SK-N-SH (cell line): ENCODE results near the gene FMO3. TPM values are rescaled to one million over a fixed set of nuclear protein-coding genes. Genes with fewer than 3 reads are reported as not detected.

Experiments
- CTCF ChIA-PET: fragments of 300-600, 350-600 bp; formaldehyde crosslinking; extraction: SDS; loops from one replicate; lab custom pipeline; 2021; lab: Yijun Ruan, JAX
- POLR2A ChIA-PET: fragments of 350-600 bp; sonication (Branson Sonifier 250); formaldehyde crosslinking; extraction: SDS; loops from one replicate; lab custom pipeline; 2020; ENCODE audit warnings: antibody characterized with exemption, inconsistent platforms; lab: Yijun Ruan, JAX
- DNase-seq: peaks from one replicate; pipeline ENCODE4 v3.0.0; 2012
- H2AFZ ChIP-seq: fragments of 200-600 bp; sonication (generic); 2 replicates; pipeline ENCODE4 v1.8.1; 2016; ENCODE audit warnings: antibody characterized with exemption, mild to moderate bottlenecking, low read depth
- H3F3A ChIP-seq: fragments of 200-600 bp; sonication (generic); replicated peaks from 2 replicates; pipeline ENCODE3; 2016; ENCODE audit warnings: antibody characterized with exemption, mild to moderate bottlenecking; ENCODE audit not compliant: insufficient read depth
- H3K27ac ChIP-seq, 2 experiments: fragments of 200-500 bp in 1 of 2; fragments of 200-600 bp in 1 of 2; sonication (Bioruptor generic) in 1 of 2; sonication (generic), shearing (Covaris generic) in 1 of 2; 2 replicates each; pipeline versions ENCODE4 v1.5.1 to v1.6.1; 2014 to 2016; ENCODE audit warnings: low read depth in 2 of 2, inconsistent platforms in 1 of 2, low read length in 1 of 2, mild to moderate bottlenecking in 1 of 2, mixed read lengths in 1 of 2
- H3K27me3 ChIP-seq: fragments of 200-600 bp; sonication (generic), shearing (Covaris generic); 2 replicates; pipeline ENCODE4 v1.6.1; 2016; ENCODE audit warnings: mixed run types; ENCODE audit not compliant: insufficient read depth
- H3K36me3 ChIP-seq, 2 experiments: fragments of 200-500 bp in 1 of 2; fragments of 200-600 bp in 1 of 2; sonication (Bioruptor generic) in 1 of 2; sonication (generic) in 1 of 2; replicated peaks in 1 of 2; 2 replicates each; pipeline versions ENCODE3 to v1.5.1; 2014 to 2016; ENCODE audit warnings: low read length in 1 of 2, mild to moderate bottlenecking in 1 of 2; ENCODE audit not compliant: insufficient read depth in 2 of 2, control insufficient read depth in 1 of 2
- H3K4me1 ChIP-seq, 2 experiments: fragments of 200-500 bp in 1 of 2; fragments of 200-600 bp in 1 of 2; sonication (Bioruptor generic) in 1 of 2; sonication (generic), shearing (Covaris generic) in 1 of 2; 2 replicates each; pipeline versions ENCODE4 v1.5.1 to v1.6.1; 2014 to 2016; ENCODE audit warnings: low read depth in 1 of 2, low read length in 1 of 2, mixed run types in 1 of 2; ENCODE audit not compliant: insufficient read depth in 2 of 2, control insufficient read depth in 1 of 2
- H3K4me2 ChIP-seq: fragments of 200-600 bp; sonication (generic), shearing (Covaris generic); 2 replicates; pipeline ENCODE4 v1.6.1; 2017; ENCODE audit warnings: mixed run types
- H3K4me3 ChIP-seq, 2 experiments: fragments of 200-500 bp in 1 of 2; fragments of 200-600 bp in 1 of 2; sonication (Bioruptor generic) in 1 of 2; sonication (generic), shearing (Covaris generic) in 1 of 2; 2 replicates each; pipeline versions ENCODE4 v1.5.1 to v1.8.1; 2014 to 2016; ENCODE audit warnings: low read depth in 2 of 2, inconsistent platforms in 1 of 2, low read length in 1 of 2, mild to moderate bottlenecking in 1 of 2, mixed read lengths in 1 of 2, moderate library complexity in 1 of 2
- H3K79me2 ChIP-seq: fragments of 200-600 bp; sonication (generic); 2 replicates; pipeline ENCODE4 v1.8.1; 2017; ENCODE audit warnings: mild to moderate bottlenecking; ENCODE audit not compliant: insufficient read depth
- H3K9ac ChIP-seq: fragments of 200-600 bp; sonication (generic); 2 replicates; pipeline ENCODE4 v1.6.1; 2017; ENCODE audit warnings: mixed run types
- H3K9me2 ChIP-seq: fragments of 200-600 bp; sonication (generic); 2 replicates; pipeline ENCODE4 v1.6.1; 2017; ENCODE audit warnings: mixed run types
- H3K9me3 ChIP-seq: fragments of 200-600 bp; sonication (generic); 2 replicates; pipeline ENCODE4 v1.6.1; 2017; ENCODE audit warnings: mixed run types, mild to moderate bottlenecking, moderate library complexity
- H4K20me1 ChIP-seq: fragments of 200-600 bp; sonication (generic); 2 replicates; pipeline ENCODE4 v1.6.1; 2017; ENCODE audit warnings: mild to moderate bottlenecking, mixed run types; ENCODE audit not compliant: insufficient read depth
- CHD2 ChIP-seq: fragments of 150-350 bp; IDR thresholded peaks from 2 replicates; pipeline ENCODE4 v1.6.1; 2018; ENCODE audit warnings: low read length; ENCODE audit not compliant: partially characterized antibody
- EZH2phosphoT487 ChIP-seq: fragments of 200-600 bp; sonication (generic); IDR thresholded peaks from 2 replicates; pipeline ENCODE4 v1.6.1; 2017; ENCODE audit warnings: low read depth, mixed run types, mild to moderate bottlenecking, antibody characterized with exemption, moderate library complexity, borderline replicate concordance
- GABPA ChIP-seq: IDR thresholded peaks from 2 replicates; pipeline ENCODE4 v1.4.0; 2012; ENCODE audit warnings: low read depth, mild to moderate bottlenecking
- MXI1 ChIP-seq: IDR thresholded peaks from 2 replicates; pipeline ENCODE4 v1.6.1; 2012; ENCODE audit warnings: mild to moderate bottlenecking, low read depth, low read length, improper control_type of control experiment
- NRF1 ChIP-seq: IDR thresholded peaks from 2 replicates; pipeline ENCODE4 v1.6.1; 2012; ENCODE audit warnings: low read depth, mild to moderate bottlenecking, low read length
- POLR2AphosphoS5 ChIP-seq: IDR thresholded peaks from 2 replicates; pipeline ENCODE4 v1.6.1; 2012; ENCODE audit warnings: low read depth, low read length
- RAD21 ChIP-seq: IDR thresholded peaks from 2 replicates; pipeline ENCODE4 v1.6.1; 2012; ENCODE audit warnings: mild to moderate bottlenecking, low read length
- SIN3A ChIP-seq: IDR thresholded peaks from 2 replicates; pipeline ENCODE4 v1.6.1; 2012; ENCODE audit warnings: low read depth, mild to moderate bottlenecking, low read length, moderate library complexity, borderline replicate concordance
- SMC3 ChIP-seq: IDR thresholded peaks from 2 replicates; pipeline ENCODE4 v1.6.1; 2012; ENCODE audit warnings: low read depth, low read length, improper control_type of control experiment
- TAF1 ChIP-seq: IDR thresholded peaks from 2 replicates; pipeline ENCODE4 v1.6.1; 2012; ENCODE audit warnings: low read depth, mild to moderate bottlenecking, low read length, moderate library complexity, borderline replicate concordance
- polyA plus RNA-seq, 3 experiments: library from polyadenylated mRNA; depleted of rRNA; stranded (reverse); fragments of >200 nt; gene quantifications; 2 replicates each; pipeline ENCODE4 v1.2.3, GENCODE V29; 2012
- TF ChIP-seq, protein P1 (sequence below): IDR thresholded peaks from 2 replicates; pipeline ENCODE4 v1.4.0; 2012; ENCODE audit warnings: low read depth
- TF ChIP-seq, protein P2 (sequence below): fragments of 150-350 bp; IDR thresholded peaks from 2 replicates; pipeline ENCODE4 v1.6.1; 2016; ENCODE audit warnings: mild to moderate bottlenecking, low read depth, low read length
- TF ChIP-seq, protein P3 (sequence below): IDR thresholded peaks from 2 replicates; pipeline ENCODE4 v1.4.0; 2012; ENCODE audit warnings: low read depth, borderline replicate concordance
- TF ChIP-seq, protein P4 (sequence below): IDR thresholded peaks from 2 replicates; pipeline ENCODE4; 2012

Gene FMO3
- polyA plus RNA-seq, 1 of the 3 experiments (the other 2 are of a cell fraction) = 0.85 TPM

DNA sequence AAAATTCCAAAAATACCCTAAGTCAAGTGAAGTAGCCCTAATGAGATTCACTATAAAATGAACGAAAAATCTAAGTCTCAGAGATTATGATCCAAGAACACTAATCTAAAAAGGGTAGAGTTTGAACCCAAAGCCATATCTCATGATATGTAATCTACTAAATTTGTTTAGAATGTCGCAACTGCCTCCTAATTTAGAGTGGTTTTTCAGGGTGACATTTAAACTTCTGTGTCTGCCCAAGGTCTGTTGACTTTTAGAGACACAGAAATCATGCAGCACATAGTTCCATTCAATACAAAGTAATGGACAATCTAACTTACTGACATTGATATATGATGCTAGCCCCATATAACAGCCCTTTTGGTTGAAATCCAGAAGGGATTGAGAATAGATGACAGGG is 28.9 kb downstream of the FMO3 start (continued):
- TF ChIP-seq SIN3A (no peak), EZH2phosphoT487 (no peak), SMC3 (no peak), NRF1 (no peak), RAD21 (no peak), TAF1 (no peak)
- TF ChIP-seq, protein P1, sequence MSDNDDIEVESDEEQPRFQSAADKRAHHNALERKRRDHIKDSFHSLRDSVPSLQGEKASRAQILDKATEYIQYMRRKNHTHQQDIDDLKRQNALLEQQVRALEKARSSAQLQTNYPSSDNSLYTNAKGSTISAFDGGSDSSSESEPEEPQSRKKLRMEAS = no peak
- TF ChIP-seq, protein P2, sequence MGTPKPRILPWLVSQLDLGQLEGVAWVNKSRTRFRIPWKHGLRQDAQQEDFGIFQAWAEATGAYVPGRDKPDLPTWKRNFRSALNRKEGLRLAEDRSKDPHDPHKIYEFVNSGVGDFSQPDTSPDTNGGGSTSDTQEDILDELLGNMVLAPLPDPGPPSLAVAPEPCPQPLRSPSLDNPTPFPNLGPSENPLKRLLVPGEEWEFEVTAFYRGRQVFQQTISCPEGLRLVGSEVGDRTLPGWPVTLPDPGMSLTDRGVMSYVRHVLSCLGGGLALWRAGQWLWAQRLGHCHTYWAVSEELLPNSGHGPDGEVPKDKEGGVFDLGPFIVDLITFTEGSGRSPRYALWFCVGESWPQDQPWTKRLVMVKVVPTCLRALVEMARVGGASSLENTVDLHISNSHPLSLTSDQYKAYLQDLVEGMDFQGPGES = no peak

DNA sequence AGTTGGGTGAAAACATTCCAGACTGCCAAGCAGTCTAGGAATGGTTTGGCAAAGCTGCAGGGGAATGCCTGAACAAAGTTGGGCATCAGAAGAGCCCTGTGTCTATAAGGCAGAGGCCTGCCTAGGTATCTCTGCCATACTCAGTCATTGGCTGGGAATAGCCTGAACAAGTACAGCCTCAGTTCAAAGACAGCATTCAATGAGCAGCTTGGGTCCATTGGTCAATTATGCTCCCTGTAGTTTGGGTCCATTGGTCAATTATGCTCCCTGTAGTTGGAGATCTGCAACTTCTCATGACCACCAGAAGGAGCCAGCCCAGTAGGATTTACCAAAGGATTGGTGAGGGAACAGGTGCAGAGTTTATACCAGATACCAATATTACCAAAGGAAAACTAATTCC is 31.6 kb downstream of the FMO3 start:
- H3K27ac ChIP-seq = no peak overlapping the region
- no peaks in the 10 kb centered on the region for H3K4me1 ChIP-seq
- no peaks in the 10 kb centered on the region for H4K20me1 ChIP-seq
- POLR2A ChIA-PET = no interaction called here
- no peaks in the 10 kb centered on the region for H3K36me3 ChIP-seq
- H3K79me2 ChIP-seq = no peaks in the 10 kb centered on the region
- H3K9ac ChIP-seq = no peak overlapping the region
- no peak overlapping the region for H2AFZ ChIP-seq
- DNase-seq = no peak
- H3F3A ChIP-seq = no peaks in the 10 kb centered on the region
- H3K9me3 ChIP-seq = no peaks in the 10 kb centered on the region
- no peak overlapping the region for H3K4me2 ChIP-seq
- H3K4me3 ChIP-seq = no peak overlapping the region
- H3K27me3 ChIP-seq = peaks cover 8% of the 10 kb centered on the region; the same call in 1 of the 2 replicates
- TF ChIP-seq, protein P2 = no peak
- TF ChIP-seq, protein P3, sequence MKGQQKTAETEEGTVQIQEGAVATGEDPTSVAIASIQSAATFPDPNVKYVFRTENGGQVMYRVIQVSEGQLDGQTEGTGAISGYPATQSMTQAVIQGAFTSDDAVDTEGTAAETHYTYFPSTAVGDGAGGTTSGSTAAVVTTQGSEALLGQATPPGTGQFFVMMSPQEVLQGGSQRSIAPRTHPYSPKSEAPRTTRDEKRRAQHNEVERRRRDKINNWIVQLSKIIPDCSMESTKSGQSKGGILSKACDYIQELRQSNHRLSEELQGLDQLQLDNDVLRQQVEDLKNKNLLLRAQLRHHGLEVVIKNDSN = no peak
- no peak for TF ChIP-seq POLR2AphosphoS5
- TF ChIP-seq, protein P4, sequence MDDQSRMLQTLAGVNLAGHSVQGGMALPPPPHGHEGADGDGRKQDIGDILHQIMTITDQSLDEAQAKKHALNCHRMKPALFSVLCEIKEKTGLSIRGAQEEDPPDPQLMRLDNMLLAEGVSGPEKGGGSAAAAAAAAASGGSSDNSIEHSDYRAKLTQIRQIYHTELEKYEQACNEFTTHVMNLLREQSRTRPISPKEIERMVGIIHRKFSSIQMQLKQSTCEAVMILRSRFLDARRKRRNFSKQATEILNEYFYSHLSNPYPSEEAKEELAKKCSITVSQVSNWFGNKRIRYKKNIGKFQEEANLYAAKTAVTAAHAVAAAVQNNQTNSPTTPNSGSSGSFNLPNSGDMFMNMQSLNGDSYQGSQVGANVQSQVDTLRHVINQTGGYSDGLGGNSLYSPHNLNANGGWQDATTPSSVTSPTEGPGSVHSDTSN = no peak
- TF ChIP-seq GABPA = no peak
- TF ChIP-seq TAF1 = no peak
- TF ChIP-seq MXI1 = no peak
- no peak for TF ChIP-seq CHD2
- CTCF ChIA-PET = interaction anchor here (1.0 kb wide), 1 partner anchor 14 kb away, joined by 3 read pairs; no protein-coding TSS in a partner anchor
- no peaks in the 10 kb centered on the region for H3K9me2 ChIP-seq
